ENCODE data around the gene LINC00237. TPM values are rescaled to one million over a fixed set of nuclear protein-coding genes. Genes with fewer than 3 reads are reported as not detected.

LINC00237 gene
- total and polyA plus RNA-seq, 2 donors (not counting 1 experiment from before 2014, with no cell fraction given) = 0.07 TPM; not detected in 1

DNA sequence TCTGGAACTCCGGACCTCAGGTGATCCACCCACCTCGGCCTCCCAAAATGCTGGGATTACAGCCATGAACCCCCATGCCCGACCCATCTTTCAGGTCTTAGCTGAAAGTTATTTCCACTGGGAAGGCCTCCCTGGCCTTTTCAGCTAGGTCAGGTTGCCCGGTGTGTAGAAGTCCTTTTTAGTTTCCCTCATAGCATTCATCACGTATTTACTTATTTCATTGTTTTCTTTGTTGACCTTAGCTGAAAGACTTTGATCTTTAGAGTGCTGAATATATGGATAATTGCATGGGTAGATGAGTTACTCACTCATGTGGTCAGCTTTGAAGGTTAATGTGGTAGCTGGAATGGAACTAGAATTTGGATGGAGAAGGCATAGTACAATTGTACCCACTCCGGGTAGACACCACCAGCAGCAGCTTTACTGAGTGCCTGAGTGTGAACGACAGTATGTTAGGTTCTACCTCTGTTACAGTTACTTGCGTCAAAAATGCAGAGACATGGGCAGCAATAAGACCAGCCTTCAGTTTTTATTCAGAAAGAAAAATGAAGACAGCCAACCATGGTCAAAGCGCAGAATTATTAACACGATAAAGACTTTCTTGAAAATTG is 28.8 kb upstream of the LINC00237 start:
- H3K9ac ChIP-seq (ENCODE audit: low read length) = no peak overlapping the region
- H4K20me1 ChIP-seq (ENCODE audit: control insufficient read depth, insufficient read depth, low read length, poor library complexity, severe bottlenecking) = no peaks in the 10 kb centered on the region
- ChIA-PET POLR2A (no interaction called here), CTCF (no interaction called here)
- H3K79me2 ChIP-seq (ENCODE audit: control insufficient read depth, insufficient read depth, low read length) = peaks cover 3% of the 10 kb centered on the region
- ATAC-seq (ENCODE audit: low read depth) (no peak), DNase-seq (no peak)
- Mint-ChIP-seq H3K27ac (no peak overlapping the region), H3K4me1 (no peaks in the 10 kb centered on the region), H3K27me3 (no peaks in the 10 kb centered on the region), H3K4me3 (no peak overlapping the region), H3K9me3 (ENCODE audit: insufficient read depth) (no peaks in the 10 kb centered on the region)
- H3K4me2 ChIP-seq (replicated peaks; ENCODE audit: low read depth, low read length, poor library complexity, severe bottlenecking) = no peak overlapping the region
- TF ChIP-seq EZH2 (IDR thresholded peaks at IDR 0.05; ENCODE audit: borderline replicate concordance, insufficient read depth, low read depth, low read length, poor library complexity, severe bottlenecking) = no peak
- TF ChIP-seq, protein P1, sequence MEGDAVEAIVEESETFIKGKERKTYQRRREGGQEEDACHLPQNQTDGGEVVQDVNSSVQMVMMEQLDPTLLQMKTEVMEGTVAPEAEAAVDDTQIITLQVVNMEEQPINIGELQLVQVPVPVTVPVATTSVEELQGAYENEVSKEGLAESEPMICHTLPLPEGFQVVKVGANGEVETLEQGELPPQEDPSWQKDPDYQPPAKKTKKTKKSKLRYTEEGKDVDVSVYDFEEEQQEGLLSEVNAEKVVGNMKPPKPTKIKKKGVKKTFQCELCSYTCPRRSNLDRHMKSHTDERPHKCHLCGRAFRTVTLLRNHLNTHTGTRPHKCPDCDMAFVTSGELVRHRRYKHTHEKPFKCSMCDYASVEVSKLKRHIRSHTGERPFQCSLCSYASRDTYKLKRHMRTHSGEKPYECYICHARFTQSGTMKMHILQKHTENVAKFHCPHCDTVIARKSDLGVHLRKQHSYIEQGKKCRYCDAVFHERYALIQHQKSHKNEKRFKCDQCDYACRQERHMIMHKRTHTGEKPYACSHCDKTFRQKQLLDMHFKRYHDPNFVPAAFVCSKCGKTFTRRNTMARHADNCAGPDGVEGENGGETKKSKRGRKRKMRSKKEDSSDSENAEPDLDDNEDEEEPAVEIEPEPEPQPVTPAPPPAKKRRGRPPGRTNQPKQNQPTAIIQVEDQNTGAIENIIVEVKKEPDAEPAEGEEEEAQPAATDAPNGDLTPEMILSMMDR (IDR thresholded peaks at IDR 0.05) = no peak
- WGBS (ENCODE audit: insufficient coverage) = 100% methylated on average over 7 of the region's 10 CpGs
- H2AFZ ChIP-seq (ENCODE audit: insufficient read depth, low read depth, low read length, poor library complexity, severe bottlenecking) = no peak overlapping the region
- intact Hi-C loops (cut with micrococcal nuclease) = no loop called here
- no peaks in the 10 kb centered on the region for H3K4me1 ChIP-seq (ENCODE audit: control insufficient read depth in 2 of 2, insufficient read depth in 2 of 2, low read length in 2 of 2)
- H3K4me3 ChIP-seq (ENCODE audit: control extremely low read depth in 1 of 5, extremely low read depth in 1 of 5, insufficient read depth in 1 of 5, low read depth in 2 of 5, low read length in 4 of 5) = no peak overlapping the region
- H3K9me3 ChIP-seq (ENCODE audit: control extremely low read depth in 1 of 3, control insufficient read depth in 2 of 3, insufficient read depth in 1 of 3, low read length in 2 of 3) = no peaks in the 10 kb centered on the region
- H3K27ac ChIP-seq (ENCODE audit: low read length in 2 of 2) = no peak overlapping the region
- peaks cover 0 to 25% of the 10 kb centered on the region in 2 experiments for H3K36me3 ChIP-seq (replicated peaks in 1 of 2; ENCODE audit: control extremely low read depth in 1 of 2, control insufficient read depth in 1 of 2, extremely low read depth in 1 of 2, insufficient read depth in 2 of 2, low read length in 1 of 2)
- H3K27me3 ChIP-seq (replicated peaks in 1 of 4; ENCODE audit: control extremely low read depth in 1 of 4, control insufficient read depth in 3 of 4, insufficient read depth in 4 of 4, low read length in 3 of 4) = no peaks in the 10 kb centered on the region

DNA sequence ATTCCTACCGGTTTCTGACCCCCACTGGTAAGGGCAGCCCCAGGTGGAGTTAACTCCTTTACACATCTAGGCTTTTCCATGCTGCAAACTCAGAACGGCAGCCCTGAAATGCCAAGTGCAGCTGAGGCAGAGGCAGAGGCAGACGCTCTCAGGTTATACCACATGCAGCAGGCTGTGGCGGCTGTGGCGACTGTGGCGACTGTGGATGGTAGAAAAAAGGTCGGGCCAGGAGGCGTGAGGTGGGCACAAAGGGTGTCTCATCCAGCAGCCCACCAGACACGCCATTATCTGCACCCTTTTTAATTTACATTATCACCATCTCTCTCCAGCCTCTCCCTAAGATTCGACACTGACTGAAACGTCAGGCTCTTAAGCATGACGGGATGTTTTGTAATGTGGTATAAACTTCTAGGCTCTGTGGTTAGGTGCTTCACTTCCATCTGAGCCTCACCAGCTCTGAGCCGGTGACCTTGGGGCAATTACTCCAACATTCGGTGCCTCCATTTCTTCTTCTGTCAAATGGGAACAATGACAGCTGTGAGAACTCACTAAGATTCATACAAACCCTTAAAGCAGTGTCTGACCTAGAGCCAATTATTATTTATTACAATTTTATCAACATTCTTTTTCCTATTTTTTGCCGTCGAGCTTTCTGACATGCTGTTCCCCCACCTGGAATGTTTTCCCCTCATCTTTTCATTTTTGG is 27.9 kb upstream of the LINC00237 start:
- H3K4me3 Mint-ChIP-seq = no peak overlapping the region
- no peak overlapping the region for H3K27ac Mint-ChIP-seq
- TF ChIP-seq, protein P1 (IDR thresholded peaks at IDR 0.05) = no peak
- TF ChIP-seq EZH2 (IDR thresholded peaks at IDR 0.05; ENCODE audit: borderline replicate concordance, insufficient read depth, low read depth, low read length, poor library complexity, severe bottlenecking) = no peak
- Histone ChIP-seq H3K4me1 (ENCODE audit: control insufficient read depth in 2 of 2, insufficient read depth in 2 of 2, low read length in 2 of 2) (no peaks in the 10 kb centered on the region), H3K36me3 (replicated peaks in 1 of 2; ENCODE audit: control extremely low read depth in 1 of 2, control insufficient read depth in 1 of 2, extremely low read depth in 1 of 2, insufficient read depth in 2 of 2, low read length in 1 of 2) (peaks cover 0 to 21% of the 10 kb centered on the region in 2 experiments), H3K4me2 (replicated peaks; ENCODE audit: low read depth, low read length, poor library complexity, severe bottlenecking) (no peak overlapping the region), H3K27me3 (replicated peaks in 1 of 4; ENCODE audit: control extremely low read depth in 1 of 4, control insufficient read depth in 3 of 4, insufficient read depth in 4 of 4, low read length in 3 of 4) (no peaks in the 10 kb centered on the region), H3K79me2 (ENCODE audit: control insufficient read depth, insufficient read depth, low read length) (peaks cover 7% of the 10 kb centered on the region), H3K4me3 (ENCODE audit: control extremely low read depth in 1 of 5, extremely low read depth in 1 of 5, insufficient read depth in 1 of 5, low read depth in 2 of 5, low read length in 4 of 5) (no peak overlapping the region), H3K27ac (ENCODE audit: low read length in 2 of 2) (no peak overlapping the region), H3K9ac (ENCODE audit: low read length) (no peak overlapping the region), H2AFZ (ENCODE audit: insufficient read depth, low read depth, low read length, poor library complexity, severe bottlenecking) (no peak overlapping the region), H4K20me1 (ENCODE audit: control insufficient read depth, insufficient read depth, low read length, poor library complexity, severe bottlenecking) (no peaks in the 10 kb centered on the region), H3K9me3 (ENCODE audit: control extremely low read depth in 1 of 3, control insufficient read depth in 2 of 3, insufficient read depth in 1 of 3, low read length in 2 of 3) (no peaks in the 10 kb centered on the region)
- ATAC-seq (ENCODE audit: low read depth) (no peak), DNase-seq (no peak)
- 100% methylated on average over 7 of the region's 16 CpGs for WGBS (ENCODE audit: insufficient coverage)
- CTCF ChIA-PET = interaction anchor here (0.7 kb wide), 1 partner anchor 82 kb away, joined by 5 read pairs; no protein-coding TSS in a partner anchor
- POLR2A ChIA-PET = no interaction called here
- H3K4me1 Mint-ChIP-seq = no peaks in the 10 kb centered on the region
- H3K27me3 Mint-ChIP-seq = no peaks in the 10 kb centered on the region
- intact Hi-C loops (cut with micrococcal nuclease) = no loop called here
- H3K9me3 Mint-ChIP-seq (ENCODE audit: insufficient read depth) = no peaks in the 10 kb centered on the region

Data from B cell (primary cell).